GM12891 (cell line): Measurements from ENCODE around the gene COL26A1.
"Not testable (repeated sequence)": the region's sequence is repeated elsewhere in the genome, so short reads cannot be mapped to it uniquely, and the experiment has no call there.

ENCODE experiments used
- DNase-seq: peaks from one replicate; pipeline ENCODE4 v3.0.0; 2011; ENCODE audit warnings: low spot score; ENCODE audit not compliant: insufficient read length
- FAIRE-seq: peaks from 2 replicates; lab custom pipeline; 2011; peaks lifted over from hg19 to GRCh38; lab: Jason Lieb, UNC
- PAX5 ChIP-seq: IDR thresholded peaks from 2 replicates; pipeline ENCODE4 v1.6.1; 2011; ENCODE audit warnings: low read length, moderate library complexity, mild to moderate bottlenecking; ENCODE audit not compliant: insufficient read depth, severe bottlenecking
- POLR2A ChIP-seq: IDR thresholded peaks from 2 replicates; pipeline ENCODE4 v1.6.1; 2011; ENCODE audit warnings: low read depth, low read length, control low read depth
- POLR2AphosphoS5 ChIP-seq: IDR thresholded peaks from 2 replicates; pipeline ENCODE4 v1.6.1; 2011; ENCODE audit warnings: low read depth, low read length, control low read depth
- POU2F2 ChIP-seq: IDR thresholded peaks from 2 replicates; pipeline ENCODE4 v1.6.1; 2011; ENCODE audit warnings: low read depth, mild to moderate bottlenecking, control low read depth, low read length, moderate library complexity
- SPI1 ChIP-seq: IDR thresholded peaks from 2 replicates; pipeline ENCODE4 v1.6.1; 2011; ENCODE audit warnings: low read depth, low read length, control low read depth
- TAF1 ChIP-seq: IDR thresholded peaks from 2 replicates; pipeline ENCODE4 v1.6.1; 2011; ENCODE audit warnings: low read depth, low read length, control low read depth

Gene COL26A1

DNA sequence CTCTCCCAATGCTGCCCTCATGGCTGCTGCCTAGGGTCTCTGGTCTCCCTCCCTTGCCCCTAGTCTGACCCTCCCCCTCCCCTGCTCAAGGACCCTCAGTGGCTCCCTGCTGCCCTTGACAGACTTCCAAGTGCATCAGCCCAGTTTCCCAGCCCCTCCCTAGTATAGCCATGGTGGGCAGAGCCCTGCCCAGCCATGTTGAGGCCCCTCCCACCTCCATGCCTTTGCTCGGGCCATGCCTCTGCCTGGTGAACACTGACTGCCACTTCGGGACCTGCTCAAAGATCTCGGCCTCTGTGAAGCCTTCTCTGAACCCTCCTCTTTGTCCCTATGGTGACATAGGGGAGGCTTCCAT lies 193.2 kb downstream of the COL26A1 start:
- DNase-seq (no peak), FAIRE-seq (no peak)
- TF ChIP-seq TAF1, result no peak
- TF ChIP-seq SPI1, result no peak
- TF ChIP-seq POLR2A, result no peak
- no peak for TF ChIP-seq PAX5
- no peak for TF ChIP-seq POLR2AphosphoS5
- TF ChIP-seq POU2F2, result no peak

- FAIRE-seq, result no peak
- no peak for DNase-seq
- no peak for TF ChIP-seq POLR2A
- TF ChIP-seq SPI1, result no peak
- TF ChIP-seq TAF1, result no peak
- no peak for TF ChIP-seq PAX5
- TF ChIP-seq POU2F2, result no peak
- TF ChIP-seq POLR2AphosphoS5, result no peak
Measured at GRCh38 chr7:101556453-101556968, 193.8 kb downstream of the COL26A1 start.

DNA sequence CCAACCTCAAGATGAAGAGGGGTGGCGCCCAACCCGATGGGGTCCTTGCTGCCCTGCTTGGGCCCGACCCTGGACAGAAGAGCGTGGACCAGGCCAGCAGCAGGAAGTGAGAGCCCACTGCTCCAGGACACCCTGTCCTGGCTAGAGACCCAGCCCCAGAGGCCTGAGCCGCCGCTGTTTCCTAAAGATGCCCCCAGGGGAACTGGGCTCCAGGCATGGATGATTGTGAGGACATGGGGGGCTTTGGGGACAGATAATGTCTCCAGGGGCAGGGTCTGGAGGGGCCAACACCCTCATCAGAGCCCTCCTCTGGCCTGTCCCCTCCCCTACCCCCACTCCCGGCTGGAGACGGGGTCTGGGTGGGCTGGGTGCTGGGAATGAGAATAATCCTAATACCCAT lies 194.7 kb downstream of the COL26A1 start:
- TF ChIP-seq POLR2AphosphoS5 (no peak), SPI1 (no peak)
- FAIRE-seq, result no peak
- DNase-seq, result no peak

DNA sequence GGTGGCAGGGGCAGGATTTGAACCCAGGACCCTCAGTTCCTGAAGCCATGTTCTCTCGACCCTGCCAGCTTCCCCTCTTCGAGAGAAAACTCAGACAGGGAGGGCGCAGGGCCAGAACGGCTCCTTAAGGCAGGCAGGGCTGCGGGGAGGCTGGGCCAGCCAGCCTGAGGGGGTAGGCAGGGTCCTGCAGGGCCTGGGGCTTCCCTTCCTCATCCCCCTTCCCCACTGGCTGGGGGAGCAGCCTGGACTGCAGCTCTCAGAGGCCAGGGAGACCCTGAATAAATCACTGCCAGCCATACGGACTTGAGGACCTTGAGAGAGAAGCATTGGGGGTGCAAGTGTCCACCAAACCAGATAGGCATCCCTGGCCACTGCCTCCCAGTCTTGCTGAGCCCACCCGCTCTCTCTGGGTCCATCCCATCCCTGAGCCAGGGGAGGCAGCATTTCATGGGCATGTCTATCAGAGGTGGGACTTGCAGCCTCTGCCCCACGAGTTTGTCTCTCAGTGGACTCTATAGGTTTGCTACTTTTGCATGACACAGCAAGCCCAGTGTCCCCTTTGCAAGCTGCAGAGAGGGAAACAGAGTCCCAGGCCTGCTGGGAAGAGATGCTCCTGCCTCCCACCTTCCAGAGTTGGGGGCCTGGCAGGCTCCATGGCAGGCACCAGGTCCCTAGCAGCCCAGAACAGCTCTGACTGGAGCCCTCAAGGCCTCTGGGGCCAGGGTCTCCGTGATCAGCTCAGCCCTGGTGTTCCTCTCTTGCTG lies 195.5 kb downstream of the COL26A1 start:
- no peak for DNase-seq
- TF ChIP-seq POLR2AphosphoS5, result no peak
- TF ChIP-seq SPI1, result no peak
- TF ChIP-seq PAX5, result no peak
- no peak for TF ChIP-seq POU2F2
- TF ChIP-seq TAF1, result no peak
- TF ChIP-seq POLR2A, result no peak
- no peak for FAIRE-seq

DNA sequence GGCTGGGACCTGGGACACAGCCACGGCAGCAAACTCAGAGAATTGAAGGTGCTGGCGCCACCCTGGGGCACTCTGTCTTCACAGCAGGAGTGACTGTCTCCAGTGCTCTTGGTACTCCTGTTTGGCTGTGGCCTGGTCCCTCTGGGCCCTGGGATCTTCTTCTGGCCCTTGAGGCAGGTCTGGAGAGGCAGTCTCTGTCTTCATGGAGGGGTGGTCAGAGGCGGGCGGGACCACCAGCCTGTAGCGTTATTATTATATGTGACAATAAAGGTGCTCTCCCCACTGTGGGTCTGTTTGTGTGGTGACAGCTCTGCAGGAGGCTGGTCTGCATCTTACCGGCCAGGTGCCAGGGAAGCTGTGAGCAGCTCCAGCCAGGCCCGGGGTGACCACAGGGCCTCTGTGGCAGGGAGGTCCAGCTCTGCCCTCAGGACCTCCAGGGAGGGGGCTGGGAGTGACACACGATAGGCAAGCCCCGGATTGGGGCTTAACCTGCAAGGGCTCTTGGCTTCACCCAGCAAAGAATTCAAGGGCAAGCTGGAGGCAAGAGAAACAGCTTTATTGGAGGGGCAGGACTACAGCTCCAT lies 196.2 kb downstream of the COL26A1 start:
- no peak for TF ChIP-seq TAF1
- FAIRE-seq (no peak), DNase-seq (no peak)

- no peak for FAIRE-seq
- DNase-seq, result no peak
- TF ChIP-seq POU2F2 (no peak), POLR2AphosphoS5 (no peak), PAX5 (no peak), POLR2A (no peak), SPI1 (no peak), TAF1 (no peak)
Measured at GRCh38 chr7:101559586-101559985, 196.9 kb downstream of the COL26A1 start.

- FAIRE-seq, DNase-seq: not testable (repeated sequence)
Measured at GRCh38 chr7:101560021-101560420, 197.3 kb downstream of the COL26A1 start.

- FAIRE-seq (no peak), DNase-seq (no peak)
- no peak for TF ChIP-seq PAX5
- TF ChIP-seq POU2F2, result no peak
- no peak for TF ChIP-seq SPI1
- no peak for TF ChIP-seq POLR2AphosphoS5
- no peak for TF ChIP-seq POLR2A
- no peak for TF ChIP-seq TAF1
Measured at GRCh38 chr7:101560856-101561255, 198.2 kb downstream of the COL26A1 start.

DNA sequence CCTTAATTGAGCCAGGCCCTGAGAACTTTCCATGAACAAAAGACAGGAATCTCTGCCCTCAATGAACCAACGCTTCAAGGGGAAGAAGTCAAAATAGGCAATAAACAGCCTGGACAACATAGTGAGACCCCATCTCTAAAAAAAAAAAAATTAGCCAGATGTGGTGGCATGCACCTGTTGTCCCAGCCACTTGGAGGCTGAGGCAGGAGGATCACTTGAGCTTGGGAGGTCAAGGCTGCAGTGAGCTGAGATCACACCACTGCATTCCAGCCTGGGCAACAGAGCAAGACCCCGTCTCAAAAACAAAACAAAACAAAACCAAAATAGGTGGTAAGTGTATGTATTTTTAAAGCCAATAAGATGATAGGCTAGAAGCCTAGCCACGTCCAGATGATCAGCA lies 198.6 kb downstream of the COL26A1 start:
- not testable (repeated sequence) for DNase-seq, FAIRE-seq

DNA sequence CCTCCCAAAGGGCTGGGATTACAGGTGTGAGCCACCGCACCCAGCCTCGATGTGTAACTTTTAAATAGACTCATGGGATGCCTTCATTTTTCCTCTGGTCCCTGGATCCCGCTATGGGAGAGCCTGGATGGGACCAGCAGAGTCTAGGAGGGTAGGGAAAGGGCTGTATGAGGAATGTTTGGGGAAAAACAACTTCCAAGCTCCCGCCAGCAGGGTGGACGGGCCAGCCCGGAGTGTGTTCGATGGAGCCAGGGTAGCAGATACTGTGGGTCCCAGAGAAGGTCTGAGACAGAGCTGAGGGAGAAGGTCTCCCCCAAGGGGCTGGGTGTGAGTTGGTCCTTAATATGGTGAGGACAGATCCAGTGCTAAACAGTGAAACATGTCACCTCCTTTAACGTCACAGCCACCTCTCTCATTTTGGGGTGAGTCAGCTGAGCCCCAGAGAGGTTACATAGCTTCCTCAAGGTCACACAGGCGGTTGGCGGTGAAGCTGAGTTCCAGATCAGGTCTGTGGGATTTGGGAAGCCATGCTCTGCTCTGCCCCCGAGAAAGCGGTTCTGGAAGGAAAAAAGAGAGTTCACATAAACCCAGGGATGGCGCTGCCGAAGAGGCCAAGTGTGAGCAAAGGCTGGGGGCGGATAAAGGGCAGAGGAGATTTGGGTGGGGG lies 200.0 kb downstream of the COL26A1 start:
- TF ChIP-seq SPI1 (no peak), TAF1 (no peak), POLR2A (no peak), PAX5 (no peak), POLR2AphosphoS5 (no peak), POU2F2 (no peak)
- FAIRE-seq (no peak), DNase-seq (no peak)
